Epithelial cell of esophagus (primary cell): ENCODE results near the gene CREB1.
A peak's percentile ranks its signal among the peaks of the same experiment; 100 is the strongest.

Experiments used
- DNase-seq: peaks from one replicate; pipeline ENCODE4 v3.0.0; 2010; ENCODE audit warnings: low read depth
- H3K4me3 ChIP-seq: 2 replicates; pipeline ENCODE4 v1.5.1; 2011; ENCODE audit warnings: mild to moderate bottlenecking, low read length, control low read depth
- TF ChIP-seq, protein P1 (sequence below): IDR thresholded peaks from 2 replicates; pipeline ENCODE4 v1.5.1; 2011; ENCODE audit warnings: low read depth, mild to moderate bottlenecking, low read length, control low read depth, inconsistent platforms; ENCODE audit not compliant: insufficient read depth; ENCODE audit errors: missing control alignments

CREB1 gene

GRCh38 chr2:207529330-207530159 is at the start of gene CREB1:
CREB1 (plus strand) TSS chr2:207529962; CDS start chr2:207555636, 25,674 bp downstream.
- peak; percentile 99 for DNase-seq
- peak within 1 kb of the TSS; percentile 80 for H3K4me3 ChIP-seq
- TF ChIP-seq, protein P1, sequence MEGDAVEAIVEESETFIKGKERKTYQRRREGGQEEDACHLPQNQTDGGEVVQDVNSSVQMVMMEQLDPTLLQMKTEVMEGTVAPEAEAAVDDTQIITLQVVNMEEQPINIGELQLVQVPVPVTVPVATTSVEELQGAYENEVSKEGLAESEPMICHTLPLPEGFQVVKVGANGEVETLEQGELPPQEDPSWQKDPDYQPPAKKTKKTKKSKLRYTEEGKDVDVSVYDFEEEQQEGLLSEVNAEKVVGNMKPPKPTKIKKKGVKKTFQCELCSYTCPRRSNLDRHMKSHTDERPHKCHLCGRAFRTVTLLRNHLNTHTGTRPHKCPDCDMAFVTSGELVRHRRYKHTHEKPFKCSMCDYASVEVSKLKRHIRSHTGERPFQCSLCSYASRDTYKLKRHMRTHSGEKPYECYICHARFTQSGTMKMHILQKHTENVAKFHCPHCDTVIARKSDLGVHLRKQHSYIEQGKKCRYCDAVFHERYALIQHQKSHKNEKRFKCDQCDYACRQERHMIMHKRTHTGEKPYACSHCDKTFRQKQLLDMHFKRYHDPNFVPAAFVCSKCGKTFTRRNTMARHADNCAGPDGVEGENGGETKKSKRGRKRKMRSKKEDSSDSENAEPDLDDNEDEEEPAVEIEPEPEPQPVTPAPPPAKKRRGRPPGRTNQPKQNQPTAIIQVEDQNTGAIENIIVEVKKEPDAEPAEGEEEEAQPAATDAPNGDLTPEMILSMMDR = no peak

GRCh38 chr2:207480521-207481040 is 49.2 kb upstream of the CREB1 start:
- TF ChIP-seq, protein P1 = no peak
- no peak for DNase-seq
- no peak overlapping the region for H3K4me3 ChIP-seq

DNA sequence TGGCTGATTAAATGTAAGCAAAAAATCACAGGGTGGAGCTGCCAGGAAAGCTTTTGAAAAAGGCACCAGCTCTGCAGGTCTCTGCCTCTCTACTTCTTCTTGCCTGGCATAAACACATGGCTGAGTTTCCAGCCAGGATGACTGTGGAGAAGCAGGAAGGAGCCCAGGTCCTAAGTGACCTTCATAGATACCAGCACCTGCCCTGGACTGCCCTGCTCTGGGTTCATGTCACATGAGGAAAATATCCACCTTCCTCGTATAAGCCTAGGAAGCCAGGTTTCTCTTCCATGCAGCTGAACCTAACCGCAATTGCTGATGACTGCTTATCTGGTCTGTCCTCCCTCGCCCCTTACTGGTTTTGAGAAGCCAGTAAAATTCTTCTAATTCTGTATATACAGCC is 47.8 kb upstream of the CREB1 start:
- TF ChIP-seq, protein P1 = no peak
- DNase-seq = no peak
- H3K4me3 ChIP-seq = no peak overlapping the region

- TF ChIP-seq, protein P1 = no peak
- H3K4me3 ChIP-seq = no peak overlapping the region
- peak; percentile 46 for DNase-seq
Measured at GRCh38 chr2:207482630-207483029, 47.1 kb upstream of the CREB1 start.

DNA sequence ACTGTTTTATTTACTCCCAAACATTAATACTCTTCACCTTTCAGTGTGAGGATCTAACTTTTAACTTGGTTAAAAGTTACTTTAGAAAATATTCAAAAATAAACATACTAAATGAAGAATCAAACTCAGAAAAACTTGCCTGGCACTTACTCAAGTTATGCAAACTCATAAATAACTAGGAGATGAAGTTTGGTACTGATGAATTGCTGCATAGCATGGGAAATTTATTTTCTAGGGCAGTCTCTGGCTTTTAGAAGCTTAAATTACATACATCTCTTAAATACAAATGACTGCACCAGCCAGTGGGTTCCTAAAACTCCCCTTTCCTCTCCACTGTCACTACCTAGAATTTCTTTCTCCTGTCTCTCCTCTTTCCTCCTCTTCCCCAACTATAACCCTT is 46.7 kb upstream of the CREB1 start:
- H3K4me3 ChIP-seq = no peak overlapping the region
- DNase-seq = no peak
- TF ChIP-seq, protein P1 = no peak

- no peak overlapping the region for H3K4me3 ChIP-seq
- DNase-seq = peak; percentile 60
- TF ChIP-seq, protein P1 = no peak
Measured at GRCh38 chr2:207483477-207483876, 46.3 kb upstream of the CREB1 start.
